Endodermal cell (in vitro differentiated cells): ENCODE results near the gene IGHMBP2. TPM values are rescaled to one million over a fixed set of nuclear protein-coding genes. Genes with fewer than 3 reads are reported as not detected.

Experiments
- DNase-seq: peaks from one replicate; pipeline ENCODE4 v3.0.0-alpha.2; 2017
- H3K27ac ChIP-seq: 2 replicates; pipeline ENCODE4 v1.5.1; 2013; ENCODE audit warnings: mild to moderate bottlenecking, low read depth, low read length, moderate library complexity
- H3K27me3 ChIP-seq: 2 replicates; pipeline ENCODE4 v1.6.1; 2013; ENCODE audit warnings: mild to moderate bottlenecking, low read length, moderate library complexity; ENCODE audit not compliant: insufficient read depth, control insufficient read depth, poor library complexity, severe bottlenecking
- H3K36me3 ChIP-seq: 2 replicates; pipeline ENCODE4 v1.7.0; 2013; ENCODE audit warnings: mild to moderate bottlenecking, low read length, moderate library complexity; ENCODE audit not compliant: control insufficient read depth, insufficient read depth
- H3K4me1 ChIP-seq: one replicate; pipeline ENCODE4 v1.7.0; 2013; ENCODE audit warnings: low read length; ENCODE audit not compliant: control insufficient read depth, insufficient read depth
- H3K4me3 ChIP-seq: 2 replicates; pipeline ENCODE4 v1.5.1; 2013; ENCODE audit warnings: mild to moderate bottlenecking, low read length, moderate library complexity
- H3K9ac ChIP-seq: 2 replicates; pipeline ENCODE4 v1.6.1; 2013; ENCODE audit warnings: mild to moderate bottlenecking, low read length, moderate library complexity; ENCODE audit not compliant: poor library complexity, severe bottlenecking; ENCODE audit errors: extremely low read depth
- H3K9me3 ChIP-seq: 2 replicates; pipeline ENCODE4 v1.6.1; 2013; ENCODE audit warnings: mild to moderate bottlenecking, low read length, moderate library complexity; ENCODE audit not compliant: control insufficient read depth
- H3K27ac Mint-ChIP-seq: 2 replicates; pipeline ENCODE4 v1.8.0; 2020; ENCODE audit warnings: mixed read lengths
- H3K27me3 Mint-ChIP-seq: 2 replicates; pipeline ENCODE4 v1.8.0; 2021; ENCODE audit warnings: mild to moderate bottlenecking, mixed read lengths; ENCODE audit not compliant: insufficient read depth
- H3K36me3 Mint-ChIP-seq: 2 replicates; pipeline ENCODE4 v1.8.0; 2020; ENCODE audit warnings: low read depth, mixed read lengths
- H3K4me1 Mint-ChIP-seq: 2 replicates; pipeline ENCODE4 v1.8.0; 2020; ENCODE audit warnings: mixed read lengths
- H3K4me3 Mint-ChIP-seq: 2 replicates; pipeline ENCODE4 v1.8.0; 2020; ENCODE audit warnings: mild to moderate bottlenecking, moderate library complexity, mixed read lengths
- H3K9me3 Mint-ChIP-seq: 2 replicates; pipeline ENCODE4 v1.8.0; 2020; ENCODE audit warnings: mild to moderate bottlenecking, mixed read lengths
- CTCF ChIP-seq: fragments of 200-600 bp; sonication (generic); conservative IDR thresholded peaks from 2 replicates; pipeline ENCODE4 v1.5.0; 2021; ENCODE audit warnings: antibody characterized with exemption, mild to moderate bottlenecking
- WGBS, 2 experiments: methylation state at CpG; one replicate each; pipeline versions ENCODE4 v1.1.5 to v1.1.7; 2013; ENCODE audit warnings: missing lambda C conversion rate in 2 of 2, mixed read lengths in 1 of 2; ENCODE audit not compliant: insufficient coverage in 1 of 2, insufficient read length in 1 of 2; 5-methylcytosine and 5-hydroxymethylcytosine counted together
- total RNA-seq, 2 donors: library from RNA; stranded (reverse); fragmentation: NEBNext Ultra II Directional in 1 of 2; extraction: Animal tissue kit (Norgen Biotek cat#: 25700) in 1 of 2; gene quantifications; 2 replicates in 1 of 2; 3 replicates in 1 of 2; pipeline ENCODE4 v1.2.1, GENCODE V29; 2021

Gene IGHMBP2
- total RNA-seq, 2 donors from 2014 or later: 23.9 to 28.3 TPM

GRCh38 chr11:68865241-68865640 lies 38.5 kb upstream of the IGHMBP2 start:
- Mint-ChIP-seq H3K4me3 (no peak overlapping the region), H3K4me1 (peaks cover 22% of the 10 kb centered on the region), H3K9me3 (peaks cover 26% of the 10 kb centered on the region), H3K27ac (no peak overlapping the region), H3K27me3 (no peaks in the 10 kb centered on the region), H3K36me3 (peaks cover 4% of the 10 kb centered on the region)
- H3K27ac ChIP-seq: no peak overlapping the region
- H3K27me3 ChIP-seq: no peaks in the 10 kb centered on the region
- DNase-seq: no peak
- H3K4me1 ChIP-seq: no peaks in the 10 kb centered on the region
- H3K36me3 ChIP-seq: no peaks in the 10 kb centered on the region
- no peak overlapping the region for H3K9ac ChIP-seq
- H3K9me3 ChIP-seq: peaks cover 8% of the 10 kb centered on the region
- no peak for TF ChIP-seq CTCF
- 81 to 93% methylated on average over 3 to 11 of the region's 11 CpGs for WGBS, 2 experiments
- H3K4me3 ChIP-seq: no peak overlapping the region

GRCh38 chr11:68867066-68867465 lies 36.6 kb upstream of the IGHMBP2 start:
- no peak for DNase-seq
- H3K4me3 ChIP-seq: no peak overlapping the region
- no peak overlapping the region for H3K4me3 Mint-ChIP-seq
- no peaks in the 10 kb centered on the region for H3K36me3 ChIP-seq
- H3K27ac Mint-ChIP-seq: no peak overlapping the region
- H3K9ac ChIP-seq: no peak overlapping the region
- H3K4me1 ChIP-seq: no peaks in the 10 kb centered on the region
- no peak overlapping the region for H3K27ac ChIP-seq
- H3K9me3 ChIP-seq: peaks cover 8% of the 10 kb centered on the region
- H3K36me3 Mint-ChIP-seq: peaks cover 4% of the 10 kb centered on the region
- peaks cover 31% of the 10 kb centered on the region for H3K4me1 Mint-ChIP-seq
- no peaks in the 10 kb centered on the region for H3K27me3 Mint-ChIP-seq
- H3K27me3 ChIP-seq: no peaks in the 10 kb centered on the region
- 90 to 95% methylated on average over 2 to 6 of the region's 6 CpGs for WGBS, 2 experiments
- no peak for TF ChIP-seq CTCF
- H3K9me3 Mint-ChIP-seq: peaks cover 17% of the 10 kb centered on the region

GRCh38 chr11:68868221-68868835 lies 35.4 kb upstream of the IGHMBP2 start:
- Histone ChIP-seq H3K27me3 (no peaks in the 10 kb centered on the region), H3K9me3 (peaks cover 8% of the 10 kb centered on the region), H3K9ac (no peak overlapping the region), H3K36me3 (no peaks in the 10 kb centered on the region), H3K4me3 (no peak overlapping the region), H3K4me1 (peaks cover 4% of the 10 kb centered on the region), H3K27ac (no peak overlapping the region)
- H3K27ac Mint-ChIP-seq: no peak overlapping the region
- no peak for DNase-seq
- WGBS, 2 experiments: 87% methylated on average over 14 to 18 of the region's 18 CpGs
- H3K36me3 Mint-ChIP-seq: no peaks in the 10 kb centered on the region
- H3K4me1 Mint-ChIP-seq: peaks cover 43% of the 10 kb centered on the region
- TF ChIP-seq CTCF: no peak
- no peaks in the 10 kb centered on the region for H3K27me3 Mint-ChIP-seq
- no peak overlapping the region for H3K4me3 Mint-ChIP-seq
- H3K9me3 Mint-ChIP-seq: peaks cover 9% of the 10 kb centered on the region
